Measurements from ENCODE around the gene DUSP10. TPM values are rescaled to one million over a fixed set of nuclear protein-coding genes. Genes with fewer than 3 reads are reported as not detected.

The DUSP10 gene
- total RNA-seq, 2 donors from 2014 or later: 3.3 to 5.2 TPM

DNA sequence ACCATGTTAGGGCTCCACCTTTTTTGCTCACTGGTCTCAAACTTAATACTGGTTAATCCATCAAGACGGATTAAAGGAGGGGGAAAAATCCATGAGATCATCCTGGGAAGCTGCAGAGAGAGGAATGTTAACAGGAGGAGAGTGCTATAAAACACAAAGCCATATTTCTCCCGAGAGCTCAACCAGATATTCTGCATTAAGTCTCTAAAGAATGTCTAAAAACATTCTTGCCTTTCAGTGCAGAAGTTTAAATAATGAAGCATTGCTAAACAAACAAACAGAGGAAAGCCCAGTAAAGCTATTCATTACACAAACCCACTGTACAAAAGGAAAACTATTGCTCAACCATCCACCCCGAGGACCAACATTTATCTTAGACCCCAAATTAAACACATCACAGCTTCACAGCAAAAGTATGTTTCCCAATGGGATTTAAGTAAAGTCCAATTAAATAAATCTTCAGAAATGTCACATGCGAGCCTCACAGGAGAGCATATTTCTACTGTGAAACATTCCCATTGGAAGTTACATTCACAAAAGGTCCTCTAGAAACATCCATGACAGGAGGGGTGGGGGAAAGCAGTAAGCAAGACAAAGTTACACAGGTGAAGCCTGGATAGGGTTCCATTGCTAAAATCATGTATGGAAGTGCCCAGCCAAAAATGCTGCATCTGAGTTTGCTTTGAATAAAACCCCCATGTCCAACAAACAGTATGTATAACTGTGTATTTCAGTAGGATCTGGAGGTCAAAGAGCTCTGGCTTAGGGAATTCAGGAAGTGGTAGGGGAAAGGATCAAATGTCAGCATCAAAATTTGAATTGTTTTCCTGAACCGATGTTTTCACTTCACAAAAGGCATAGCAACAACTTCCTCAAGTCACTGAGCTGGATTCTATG is 23.3 kb downstream of the DUSP10 start:
- ATAC-seq: no peak
- DNase-seq: no peak
- intact Hi-C loops (cut with DNase I, micrococcal nuclease): no loop called here

DNA sequence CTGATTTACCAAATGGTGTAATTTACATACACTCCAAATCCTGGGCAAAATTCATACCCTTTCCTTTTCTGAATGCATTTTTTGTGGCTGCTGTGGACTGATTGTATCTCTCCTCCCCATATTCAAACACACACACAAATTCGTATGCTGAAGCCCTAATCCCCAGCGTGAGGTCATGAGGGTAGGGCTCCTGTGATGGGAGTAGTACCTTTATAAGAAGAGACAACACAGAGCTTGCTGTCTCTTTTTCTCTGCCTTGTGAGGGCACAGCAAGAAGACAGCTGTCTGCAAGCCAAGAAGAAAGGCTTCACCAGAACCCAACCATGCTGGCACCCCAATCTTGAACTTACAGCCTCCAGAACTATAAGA is 24.4 kb downstream of the DUSP10 start:
- DNase-seq (no peak), ATAC-seq (no peak)
- intact Hi-C loops (cut with DNase I, micrococcal nuclease): no loop called here

DNA sequence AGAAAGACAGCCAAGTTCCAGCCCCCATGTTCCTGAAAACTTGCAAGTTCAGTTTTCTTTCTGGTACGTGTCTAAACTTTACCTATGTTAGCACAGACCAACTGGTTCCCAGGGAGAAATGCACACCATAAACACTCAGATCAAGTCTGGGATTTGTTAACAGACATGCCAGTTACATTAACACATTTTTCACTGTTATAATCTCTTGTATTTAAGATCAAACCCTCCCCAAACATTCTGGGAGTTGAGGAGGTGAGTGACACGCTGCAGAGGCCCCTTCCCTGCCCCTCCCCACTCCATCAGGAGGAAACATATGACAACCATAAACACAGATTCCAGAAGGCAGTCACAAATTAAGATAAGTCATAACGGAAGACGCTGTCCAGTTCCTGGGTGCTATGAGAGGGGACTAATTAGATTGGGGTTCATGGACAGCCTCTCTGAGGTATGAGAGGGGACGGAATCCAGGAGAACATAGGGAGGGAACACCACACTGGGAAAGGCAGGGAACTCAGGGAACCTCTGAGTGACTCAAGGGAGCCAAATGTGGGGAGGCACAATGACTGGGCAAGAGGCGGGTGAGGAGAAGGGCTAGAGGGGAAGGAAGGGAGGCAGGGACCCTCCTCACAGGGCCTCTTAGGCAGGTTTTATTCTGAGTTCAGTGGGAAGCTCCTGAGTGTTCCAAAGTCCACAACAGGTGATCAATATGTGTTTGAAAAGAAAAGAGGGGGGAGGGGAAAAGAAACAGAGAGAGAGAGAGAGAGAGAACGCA is 25.0 kb downstream of the DUSP10 start:
- DNase-seq (no peak), ATAC-seq (no peak)
- intact Hi-C loops (cut with DNase I, micrococcal nuclease): no loop called here

DNA sequence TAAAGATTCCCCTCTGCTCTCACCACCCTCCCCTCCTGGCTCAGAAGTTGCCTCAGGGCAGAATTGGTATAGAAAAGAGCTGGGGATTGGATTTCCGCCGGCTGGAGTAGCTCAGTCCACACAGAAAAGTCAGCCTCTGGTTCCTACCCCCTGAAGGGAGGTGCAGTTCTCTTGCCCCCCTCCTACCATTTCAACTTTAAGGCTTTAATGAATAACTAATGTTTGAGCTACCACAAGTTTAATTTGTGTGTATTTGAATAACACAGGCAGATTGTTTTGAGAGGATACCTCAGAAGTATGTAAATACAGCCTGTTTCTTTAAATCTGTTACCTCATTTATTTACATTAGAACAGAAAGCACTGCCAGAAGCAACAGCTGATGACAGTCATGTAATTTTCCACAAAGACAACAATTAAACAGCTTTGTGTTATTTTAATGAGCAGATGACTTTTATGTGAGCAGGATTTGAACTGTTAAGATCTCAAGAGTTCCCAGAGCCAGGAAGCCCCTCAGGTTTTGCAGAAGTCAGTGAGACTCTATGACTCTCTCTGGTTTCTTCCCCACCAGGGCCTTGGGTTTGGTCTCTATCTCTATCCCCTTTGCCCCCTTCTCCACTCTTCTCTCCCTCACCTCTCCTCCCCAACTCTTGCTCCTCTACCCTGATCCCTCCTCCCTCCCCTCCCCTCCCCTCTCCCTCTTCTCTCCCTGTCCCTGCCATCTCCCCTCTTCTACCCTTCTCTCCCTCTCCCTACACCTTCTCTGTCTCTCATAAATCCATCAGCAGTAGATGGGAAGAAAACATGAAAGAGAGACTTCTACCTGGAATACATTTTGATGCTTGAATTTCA is 26.3 kb downstream of the DUSP10 start:
- ATAC-seq: peak; percentile 68
- intact Hi-C loops (cut with DNase I, micrococcal nuclease): no loop called here
- DNase-seq: no peak

DNA sequence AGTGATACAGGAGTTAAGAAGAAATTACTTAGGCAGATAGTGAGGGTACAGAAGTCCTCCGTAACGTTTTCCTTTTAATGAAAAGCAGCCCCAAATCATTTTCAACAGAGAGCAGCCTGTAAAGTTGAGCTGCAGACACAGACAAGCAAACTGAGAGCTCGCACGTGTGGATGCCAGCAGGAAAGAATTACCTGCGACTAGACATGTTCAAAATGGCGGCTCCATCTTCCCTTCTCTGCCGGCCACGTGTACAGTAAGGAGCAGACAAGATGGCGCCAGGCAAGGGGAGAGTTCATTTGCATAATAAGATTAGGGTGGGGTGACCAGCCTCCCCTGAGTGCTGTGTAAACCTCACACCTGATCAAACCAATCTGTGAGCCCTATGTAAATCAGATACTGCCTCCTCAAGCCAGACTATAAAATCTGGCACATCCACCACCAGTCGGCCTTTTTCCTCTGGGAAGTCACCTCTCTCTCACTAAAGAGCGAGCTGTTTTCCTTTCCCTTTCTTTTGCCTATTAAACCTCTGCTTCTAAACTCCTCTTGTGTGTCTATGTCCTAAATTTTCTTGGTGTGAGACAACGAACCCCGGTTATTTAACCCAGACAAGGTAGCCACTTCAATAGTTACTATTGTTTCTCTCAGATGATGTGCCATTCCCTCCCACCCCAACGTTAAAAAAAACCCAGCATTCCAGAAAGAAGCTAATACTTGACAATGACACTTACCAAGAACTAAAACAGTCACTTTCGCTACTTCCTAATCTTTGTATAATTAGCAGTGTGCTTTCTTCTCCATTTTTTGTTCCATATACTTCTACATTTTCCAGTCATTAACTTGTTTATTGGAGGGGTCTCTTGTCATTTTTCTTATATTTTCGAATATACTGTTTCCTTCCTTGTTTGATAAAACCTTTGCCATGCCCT is 27.4 kb downstream of the DUSP10 start:
- ATAC-seq: no peak
- intact Hi-C loops (cut with DNase I, micrococcal nuclease): no loop called here
- no peak for DNase-seq

DNA sequence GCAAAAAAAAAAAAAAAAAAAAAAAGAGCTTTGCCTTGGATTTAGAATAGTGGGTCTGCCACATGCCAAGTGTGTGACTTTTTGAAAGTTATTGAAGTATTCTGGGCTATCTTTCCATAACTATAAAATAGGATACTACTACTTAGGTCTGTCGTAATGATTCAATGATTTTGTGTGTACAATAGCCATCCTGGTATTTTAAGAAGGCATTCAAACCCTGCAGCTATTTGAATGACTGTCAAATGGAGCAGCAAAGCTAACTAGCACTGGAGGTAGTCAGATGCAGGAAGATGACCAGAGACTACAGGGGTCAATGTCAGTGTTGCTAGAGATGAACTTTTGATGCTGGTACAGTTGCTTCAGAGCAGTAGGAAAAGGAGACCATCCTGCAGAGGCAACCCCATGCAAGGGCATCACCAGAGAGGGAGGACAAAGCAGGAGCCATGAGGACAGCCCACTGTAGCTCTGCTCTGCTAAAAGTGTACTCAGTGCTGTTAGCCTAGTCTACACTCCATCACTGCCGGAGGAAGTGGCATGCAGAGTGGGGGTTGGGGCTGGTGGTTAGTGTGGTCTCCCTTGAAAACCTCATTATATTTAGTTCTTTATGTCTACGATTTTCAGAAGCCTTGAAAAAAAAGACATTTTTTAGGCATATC is 29.0 kb downstream of the DUSP10 start:
- ATAC-seq (peak; percentile 33), DNase-seq (peak in 1 of 2 donors; percentile 53)
- intact Hi-C loops (cut with DNase I, micrococcal nuclease): no loop called here

DNA sequence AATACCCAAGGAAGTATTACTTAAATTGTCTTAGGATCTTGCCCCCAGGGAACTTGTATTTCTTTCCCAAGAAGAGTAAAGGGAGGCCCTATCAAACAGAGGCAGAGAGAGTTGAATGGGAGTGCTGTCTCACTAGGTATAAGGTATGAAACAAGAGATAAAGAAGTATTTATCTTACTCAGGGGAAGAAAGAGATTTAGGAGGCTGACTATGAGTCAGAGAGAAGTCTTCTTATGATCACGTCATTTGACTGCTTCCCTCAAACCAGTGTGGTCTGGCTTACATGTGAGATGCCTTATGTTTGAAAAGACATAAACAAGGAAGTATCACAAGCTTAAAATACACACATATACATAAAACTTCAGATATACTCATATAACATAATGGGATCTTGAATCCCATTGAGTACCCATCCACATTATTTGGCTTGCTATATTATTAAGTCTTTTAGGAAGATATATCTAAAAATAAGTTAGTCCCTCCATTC is 29.6 kb downstream of the DUSP10 start:
- intact Hi-C loops (cut with DNase I, micrococcal nuclease): no loop called here
- DNase-seq: no peak
- peak; percentile 20 for ATAC-seq

DNA sequence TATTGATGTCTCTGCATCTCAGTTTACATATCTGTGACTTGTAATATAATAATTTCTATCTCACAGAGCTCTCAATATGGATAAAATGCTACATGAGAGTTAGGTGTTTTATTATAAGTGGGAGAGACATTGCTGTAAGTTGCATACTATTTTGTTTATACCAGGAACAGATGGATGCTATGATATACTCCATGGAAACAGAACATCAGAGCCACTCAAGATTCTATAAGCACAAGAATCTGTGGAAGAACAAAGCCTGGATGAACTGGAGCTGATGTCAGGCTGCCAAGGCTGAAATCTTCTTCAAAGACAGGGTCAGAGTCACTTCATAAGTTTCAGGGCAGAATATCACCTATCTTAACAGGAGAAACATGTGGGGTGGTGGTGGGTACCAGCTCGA is 30.2 kb downstream of the DUSP10 start:
- intact Hi-C loops (cut with DNase I, micrococcal nuclease): no loop called here
- DNase-seq: no peak
- ATAC-seq: no peak

DNA sequence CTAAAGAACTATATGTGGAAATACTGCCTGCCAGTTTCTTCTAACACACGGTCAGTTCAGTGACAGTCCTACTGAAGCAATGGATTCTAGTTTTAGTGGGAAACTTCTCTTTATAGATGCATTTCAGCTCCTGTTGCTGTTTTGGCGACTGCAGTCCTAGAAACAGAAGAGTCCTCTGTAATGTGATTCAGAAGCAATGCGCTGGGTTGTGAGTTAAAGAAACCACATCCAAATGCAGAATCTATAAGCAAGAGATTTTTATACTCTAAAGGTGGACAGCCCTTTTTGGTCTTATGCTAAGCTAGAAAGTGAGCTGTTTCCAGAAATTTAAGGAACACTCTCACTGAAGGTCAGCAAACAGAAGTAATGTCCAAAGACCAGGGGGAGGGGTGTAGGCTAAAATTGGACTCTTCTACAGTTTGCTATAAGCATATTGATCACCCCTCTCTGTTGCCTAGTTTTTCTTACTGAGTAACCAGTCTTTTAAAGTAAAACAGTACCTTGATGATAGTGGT is 30.8 kb downstream of the DUSP10 start:
- ATAC-seq (no peak), DNase-seq (no peak)
- intact Hi-C loops (cut with DNase I, micrococcal nuclease): no loop called here

DNA sequence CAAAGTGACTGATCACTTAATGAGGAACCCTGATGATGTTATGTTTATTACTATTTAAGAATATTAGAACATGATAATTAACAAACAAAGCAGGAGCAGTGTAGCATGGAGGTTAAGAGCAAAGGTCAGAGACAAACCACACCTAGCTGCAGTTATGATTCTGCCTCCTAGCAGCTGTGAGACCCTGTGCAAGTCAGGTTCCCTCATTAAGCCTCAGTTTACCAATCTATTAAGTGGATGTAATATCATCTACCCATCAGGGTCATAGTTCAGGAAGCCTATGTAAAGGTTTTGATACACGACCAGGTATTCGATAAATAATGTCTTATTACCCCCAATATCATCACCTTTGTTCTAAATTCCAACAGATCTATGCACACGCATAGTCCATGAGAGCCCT is 32.0 kb downstream of the DUSP10 start:
- ATAC-seq: peak; percentile 29
- no peak for DNase-seq
- intact Hi-C loops (cut with DNase I, micrococcal nuclease): no loop called here

DNA sequence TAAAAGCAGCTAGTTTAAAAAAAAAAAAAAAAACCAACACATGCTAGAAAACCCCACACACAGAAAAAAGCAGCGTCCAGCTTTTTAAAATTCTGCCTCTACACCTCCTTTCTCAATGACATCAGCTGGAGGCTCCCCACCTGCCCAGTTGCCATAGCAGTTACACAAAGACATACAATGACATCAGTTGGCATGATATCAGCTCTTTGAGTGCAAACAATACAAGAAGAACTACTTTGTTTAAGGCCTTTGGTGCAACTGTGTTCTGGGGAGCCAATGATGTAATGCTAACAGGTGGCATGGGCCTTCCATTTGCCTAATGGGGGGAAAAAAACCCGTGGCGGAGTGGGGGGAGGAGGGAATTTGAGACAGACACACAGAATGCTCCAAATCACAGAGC is 32.9 kb downstream of the DUSP10 start:
- peak; percentile 81 for ATAC-seq
- DNase-seq: peak in 1 of 2 donors; percentile 44
- intact Hi-C loops (cut with DNase I, micrococcal nuclease): no loop called here

DNA sequence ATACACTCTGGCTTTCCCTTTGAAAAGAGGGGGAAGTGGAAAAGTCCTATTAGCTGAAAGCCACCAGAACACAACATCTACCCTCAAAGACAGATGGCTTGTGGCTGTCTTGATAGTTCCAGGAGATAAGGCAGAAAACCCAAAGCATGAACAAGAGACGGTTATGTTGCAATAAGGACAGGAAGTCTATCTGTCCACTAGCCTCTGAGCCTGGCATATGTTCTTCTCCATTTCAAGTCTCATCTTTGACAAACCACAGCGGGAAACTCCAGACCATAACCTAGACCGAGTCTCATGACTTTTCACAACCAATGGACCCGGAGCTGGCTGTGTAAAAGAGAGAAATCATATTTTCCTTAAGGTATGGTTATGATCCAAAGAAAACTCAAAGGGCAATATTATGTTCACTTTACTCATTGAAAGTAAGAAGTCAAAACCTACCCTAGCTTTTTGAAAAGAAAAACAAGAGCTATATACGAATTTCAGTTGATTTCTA is 33.8 kb downstream of the DUSP10 start:
- no peak for DNase-seq
- intact Hi-C loops (cut with DNase I, micrococcal nuclease): no loop called here
- ATAC-seq: no peak

DNA sequence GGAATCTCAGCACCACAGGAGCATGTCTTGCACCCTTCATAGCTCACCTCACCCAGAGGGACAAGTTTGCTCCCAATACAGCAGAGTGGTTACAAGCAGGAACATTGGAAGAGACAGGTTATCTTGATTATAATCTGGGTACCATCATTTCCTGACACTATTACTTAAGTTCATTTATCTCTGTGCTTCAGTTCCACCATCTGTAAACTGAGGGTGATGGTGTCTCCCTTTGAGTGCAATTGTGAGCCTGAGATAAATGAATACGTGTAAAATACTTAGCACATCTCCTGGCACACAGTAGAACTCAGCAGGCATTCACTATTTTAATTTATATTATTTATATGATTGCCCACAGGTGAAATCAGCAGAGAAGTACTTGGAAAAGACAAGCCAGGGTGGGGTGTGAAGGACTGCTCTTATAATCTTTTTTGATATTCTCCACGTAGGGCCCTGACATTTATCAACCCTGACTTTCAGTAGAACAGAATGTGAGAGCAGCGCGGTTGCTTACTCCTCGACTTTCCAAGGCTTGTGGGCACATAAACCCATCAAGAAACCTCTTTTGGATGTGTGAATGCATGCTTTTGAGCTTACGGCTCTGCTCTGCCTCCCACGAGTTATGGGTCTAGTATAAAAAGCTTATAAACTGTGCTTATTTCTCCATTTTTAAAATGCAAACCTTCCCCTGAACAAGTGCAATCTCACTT is 34.9 kb downstream of the DUSP10 start:
- DNase-seq: peak in 1 of 2 donors; percentile 50
- ATAC-seq: no peak
- intact Hi-C loops (cut with DNase I, micrococcal nuclease): no loop called here

DNA sequence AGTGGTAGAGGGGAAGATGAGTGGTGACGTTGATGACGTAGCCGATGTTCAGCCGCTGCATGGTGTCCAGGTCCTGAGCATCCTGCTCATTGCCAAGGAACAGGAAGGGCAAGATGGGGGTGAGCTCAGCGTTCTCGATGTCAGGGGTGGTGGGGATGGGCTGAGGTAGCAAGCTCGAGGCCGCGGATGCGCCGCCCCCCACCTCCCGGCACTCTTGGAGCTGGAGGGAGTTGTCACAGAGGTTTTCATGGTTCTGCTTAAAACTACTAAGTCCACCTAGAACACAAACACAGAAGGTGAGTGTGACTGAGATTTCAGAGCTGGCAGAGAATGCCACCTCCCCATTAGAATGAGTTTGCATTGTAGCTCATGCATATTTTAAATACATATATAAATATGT is 35.7 kb downstream of the DUSP10 start:
- ATAC-seq (no peak), DNase-seq (no peak)
- intact Hi-C loops (cut with DNase I, micrococcal nuclease): no loop called here

DNA sequence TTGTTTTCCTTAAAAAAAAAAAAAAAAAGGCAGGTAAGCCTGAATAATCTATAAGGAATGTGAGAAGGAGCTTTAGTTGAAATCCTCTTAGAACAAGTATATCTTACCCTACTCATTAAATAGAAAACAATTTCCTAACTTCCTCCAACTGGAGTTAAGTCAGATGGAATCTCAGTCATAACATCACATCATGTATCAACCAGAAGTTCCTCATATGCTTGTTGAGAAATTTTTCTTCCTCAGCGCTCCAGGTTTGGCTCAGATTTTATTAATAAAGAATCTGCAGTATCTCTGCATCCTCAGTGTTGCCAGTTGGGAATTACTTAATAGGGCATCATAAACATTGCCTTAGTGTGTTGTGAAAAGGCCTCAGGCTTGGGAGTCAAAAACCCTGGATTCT is 37.6 kb downstream of the DUSP10 start:
- no peak for ATAC-seq
- no peak for DNase-seq
- intact Hi-C loops (cut with DNase I, micrococcal nuclease): no loop called here

DNA sequence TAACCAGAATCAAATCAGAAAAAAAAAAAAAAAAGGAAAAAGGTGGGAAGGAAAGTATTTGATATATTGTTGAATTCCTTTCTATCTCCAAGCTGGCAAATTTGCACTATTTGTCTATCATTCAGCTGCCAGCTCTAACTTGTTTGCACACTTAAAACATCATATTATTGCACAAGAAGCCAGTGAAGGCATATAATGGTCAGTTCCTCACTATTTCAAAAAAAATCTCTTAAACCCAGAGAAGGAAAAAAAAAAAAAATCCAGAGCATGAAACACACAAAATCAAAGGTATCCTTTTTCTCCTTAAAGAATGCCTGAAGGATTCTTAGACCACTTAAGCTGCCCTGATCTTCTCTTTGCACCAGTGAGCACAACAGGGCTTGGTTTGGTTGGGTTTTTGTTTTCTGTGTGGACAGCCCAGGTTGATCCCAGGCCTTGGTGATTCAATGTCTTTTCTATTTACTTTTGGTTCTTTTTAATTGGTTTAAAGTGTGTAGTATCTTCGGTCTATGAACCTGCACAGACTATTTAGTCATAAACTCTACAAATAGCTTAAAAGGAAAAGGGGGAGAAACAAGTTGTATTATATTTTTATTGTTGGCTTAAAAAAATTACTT is 40.2 kb downstream of the DUSP10 start:
- intact Hi-C loops (cut with DNase I, micrococcal nuclease): no loop called here
- ATAC-seq (peak; percentile 51), DNase-seq (no peak)
